K562 (cell line): ENCODE measurements around the gene RPE65. TPM values are rescaled to one million over a fixed set of nuclear protein-coding genes. Genes with fewer than 3 reads are reported as not detected.

Experiments used
- ATAC-seq: fragments of 200-7000 bp; cut with Tn5 transposase; 3 replicates; pipeline ENCODE4 v1.9.1; 2020; ENCODE audit warnings: moderate library complexity
- BruUV-seq: library from RNA; stranded (reverse); fragments of 400-500 nt; replicated peaks from 2 replicates; lab custom pipeline; 2021; lab: Mats Ljungman, UMichigan
- CTCF ChIA-PET: fragments of 300-600 bp; formaldehyde crosslinking; extraction: SDS; loops from one replicate; lab custom pipeline; 2021; ENCODE audit warnings: low intra/inter-chr PET ratio; lab: Yijun Ruan, JAX
- POLR2A ChIA-PET: fragments of 300-600, 350-650 bp; sonication (Branson Sonifier 250); formaldehyde crosslinking; extraction: SDS; loops from one replicate; lab custom pipeline; 2021; ENCODE audit warnings: antibody characterized with exemption, inconsistent platforms; lab: Yijun Ruan, JAX
- DNase-seq, 4 experiments: peaks; one replicate each; pipeline versions ENCODE4 v3.0.0 to v3.0.0-alpha.2; 2011 to 2018; ENCODE audit warnings: low spot score in 3 of 4, mixed read lengths in 3 of 4; ENCODE audit errors: extremely low read depth in 1 of 4
- FAIRE-seq: peaks from 2 replicates; lab custom pipeline; 2011; peaks lifted over from hg19 to GRCh38; lab: Jason Lieb, UNC
- H2AFZ ChIP-seq: 2 replicates; pipeline ENCODE4 v1.6.0; 2011; ENCODE audit warnings: low read depth, low read length, control low read depth, inconsistent platforms
- H3K27ac ChIP-seq: fragments of 200-600 bp; 3 replicates; pipeline ENCODE4 v1.8.0; 2011; ENCODE audit warnings: low read depth, mild to moderate bottlenecking, control low read depth, inconsistent platforms, low read length, moderate library complexity, mixed read lengths; ENCODE audit errors: extremely low read depth
- H3K27me3 ChIP-seq, 2 experiments: fragments of 300-600 bp in 1 of 2; 2 replicates in 1 of 2; 3 replicates in 1 of 2; pipeline versions ENCODE4 v1.6.0 to v1.8.0; 2011; ENCODE audit warnings: inconsistent platforms in 2 of 2, low read length in 2 of 2, mild to moderate bottlenecking in 1 of 2, mixed read lengths in 1 of 2, moderate library complexity in 1 of 2; ENCODE audit not compliant: control insufficient read depth in 2 of 2, insufficient read depth in 2 of 2
- H3K36me3 ChIP-seq: fragments of 300-600 bp; 3 replicates; pipeline ENCODE4 v1.8.0; 2011; ENCODE audit warnings: mild to moderate bottlenecking, low read length, inconsistent platforms; ENCODE audit not compliant: control insufficient read depth, insufficient read depth
- H3K4me1 ChIP-seq, 2 experiments: fragments of 200-600 bp in 1 of 2; replicated peaks in 1 of 2; 2 replicates in 1 of 2; 3 replicates in 1 of 2; pipeline versions ENCODE4 v1.5.1 to v1.8.0; 2011; ENCODE audit warnings: inconsistent platforms in 2 of 2, low read length in 2 of 2, mild to moderate bottlenecking in 1 of 2, mixed read lengths in 1 of 2, moderate library complexity in 1 of 2; ENCODE audit not compliant: control insufficient read depth in 2 of 2, insufficient read depth in 2 of 2
- H3K4me2 ChIP-seq: 2 replicates; pipeline ENCODE4 v1.6.1; 2011; ENCODE audit warnings: low read length, control low read depth, inconsistent platforms, mixed read lengths; ENCODE audit not compliant: insufficient read depth
- H3K4me3 ChIP-seq: fragments of 200-600 bp; sonication (generic), shearing (Covaris generic); 2 replicates; pipeline ENCODE4 v1.5.1; 2016; ENCODE audit warnings: control low read depth, inconsistent platforms
- H3K79me2 ChIP-seq: fragments of 200-600 bp; 3 replicates; pipeline ENCODE4 v1.8.0; 2011; ENCODE audit warnings: low read length, inconsistent platforms; ENCODE audit not compliant: control insufficient read depth, insufficient read depth
- H3K9ac ChIP-seq, 2 experiments: 2 replicates each; pipeline versions ENCODE4 v1.6.0 to v1.6.1; 2011; ENCODE audit warnings: low read depth in 2 of 2, low read length in 2 of 2, control low read depth in 1 of 2, inconsistent platforms in 1 of 2, mild to moderate bottlenecking in 1 of 2, mixed read lengths in 1 of 2; ENCODE audit not compliant: insufficient read depth in 1 of 2
- H3K9me1 ChIP-seq: one replicate; pipeline ENCODE4 v1.6.0; 2011; ENCODE audit warnings: inconsistent platforms, mild to moderate bottlenecking, low read length, moderate library complexity; ENCODE audit not compliant: control insufficient read depth, insufficient read depth
- H3K9me3 ChIP-seq: replicated peaks from 2 replicates; pipeline ENCODE4 v1.5.1; 2011; ENCODE audit warnings: low read depth, low read length, inconsistent platforms; ENCODE audit not compliant: control insufficient read depth, insufficient read depth
- H4K20me1 ChIP-seq: replicated peaks from 2 replicates; pipeline ENCODE4 v1.6.1; 2011; ENCODE audit warnings: low read length, inconsistent platforms, mixed read lengths; ENCODE audit not compliant: control insufficient read depth, insufficient read depth
- CCNT2 ChIP-seq: IDR thresholded peaks from 2 replicates; pipeline ENCODE4 v1.6.1; 2011; ENCODE audit warnings: borderline replicate concordance, low read depth, mild to moderate bottlenecking, moderate library complexity, mixed read lengths, low read length; ENCODE audit not compliant: insufficient read length; ENCODE audit errors: extremely low read depth
- CREB3L1 ChIP-seq: fragments of 450-650 bp; IDR thresholded peaks from 2 replicates; pipeline ENCODE4 v1.6.1; 2014; ENCODE audit warnings: low read depth, mild to moderate bottlenecking, moderate library complexity, borderline replicate concordance
- DMBX1 ChIP-seq: fragments of 250-450 bp; sonication (Bioruptor Pico); IDR thresholded peaks from 2 replicates; pipeline ENCODE4 v1.8.0; 2022; ENCODE audit warnings: inconsistent platforms, mild to moderate bottlenecking, moderate library complexity, borderline replicate concordance
- EWSR1 ChIP-seq: fragments of 450-650 bp; IDR thresholded peaks from 2 replicates; pipeline ENCODE4 v1.6.1; 2018; ENCODE audit warnings: borderline replicate concordance, mild to moderate bottlenecking, low read depth, moderate library complexity; ENCODE audit not compliant: partially characterized antibody
- HOMEZ ChIP-seq: fragments of 250-450 bp; sonication (Bioruptor Pico); IDR thresholded peaks from 2 replicates; pipeline ENCODE4 v1.4.0; 2020; ENCODE audit warnings: mild to moderate bottlenecking, moderate library complexity
- MAX ChIP-seq: sonication (generic); formaldehyde crosslinking; IDR thresholded peaks from 2 replicates; pipeline ENCODE4 v1.9.0; 2022; ENCODE audit warnings: mild to moderate bottlenecking, missing genetic modification reagents
- NR2C1 ChIP-seq, 2 experiments: fragments of 450-650 bp; IDR thresholded peaks; 2 replicates each; pipeline ENCODE4 v1.6.1; 2017; ENCODE audit warnings: mild to moderate bottlenecking in 2 of 2, antibody characterized with exemption in 1 of 2, inconsistent platforms in 1 of 2, missing compliant biosample characterization in 1 of 2, missing genetic modification characterization in 1 of 2
- PTRF ChIP-seq: fragments of 450-650 bp; IDR thresholded peaks from 2 replicates; pipeline ENCODE4 v1.6.1; 2016; ENCODE audit warnings: mild to moderate bottlenecking, missing genetic modification characterization, missing compliant biosample characterization
- RFX5 ChIP-seq: IDR thresholded peaks from 2 replicates; pipeline ENCODE4 v1.6.1; 2011; ENCODE audit warnings: low read depth, mild to moderate bottlenecking, improper control_type of control experiment, low read length
- RHOXF2B ChIP-seq: fragments of 250-450 bp; sonication (Bioruptor Pico); conservative IDR thresholded peaks from 2 replicates; pipeline ENCODE4 v1.5.1; 2021
- SNRNP70 ChIP-seq: fragments of 200-400 bp; formaldehyde crosslinking; optimal IDR thresholded peaks from 2 replicates; pipeline ENCODE3; 2017; ENCODE audit warnings: low read depth, low read length
- SRSF7 ChIP-seq: fragments of 200-400 bp; formaldehyde crosslinking; optimal IDR thresholded peaks from 2 replicates; pipeline ENCODE3; 2017; ENCODE audit warnings: mild to moderate bottlenecking, low read depth, low read length
- TBL1XR1 ChIP-seq, 2 experiments: IDR thresholded peaks; 2 replicates each; pipeline ENCODE4 v1.6.1; 2012; ENCODE audit warnings: improper control_type of control experiment in 2 of 2, low read length in 2 of 2, mild to moderate bottlenecking in 1 of 2
- XRCC5 ChIP-seq: fragments of 200-400 bp; formaldehyde crosslinking; IDR thresholded peaks from 2 replicates; pipeline ENCODE4 v1.6.1; 2017; ENCODE audit warnings: low read depth, mild to moderate bottlenecking, low read length
- ZNF140 ChIP-seq: fragments of 250-450 bp; sonication (Bioruptor Pico); IDR thresholded peaks from 2 replicates; pipeline ENCODE4 v1.8.0; 2021; ENCODE audit warnings: moderate library complexity, mild to moderate bottlenecking, inconsistent platforms
- ZNF668 ChIP-seq: fragments of 250-450 bp; sonication (Bioruptor Pico); IDR thresholded peaks from 2 replicates; pipeline ENCODE4 v1.8.0; 2022; ENCODE audit warnings: mild to moderate bottlenecking, inconsistent platforms
- ZNF79 ChIP-seq: fragments of 250-450 bp; sonication (Bioruptor Pico); IDR thresholded peaks from 2 replicates; pipeline ENCODE4 v1.4.0; 2020; ENCODE audit warnings: low read depth, mild to moderate bottlenecking, moderate library complexity
- ZSCAN32 ChIP-seq: fragments of 450-650 bp; formaldehyde crosslinking; IDR thresholded peaks from 2 replicates; pipeline ENCODE4 v1.4.0; 2020; ENCODE audit warnings: mild to moderate bottlenecking, moderate library complexity
- WGBS: fragments of 100-300 bp; shearing (Covaris generic); methylation state at CpG from one replicate; pipeline ENCODE4 v1.1.6; 2016; ENCODE audit warnings: low coverage, mixed read lengths; ENCODE audit not compliant: insufficient coverage; ENCODE audit errors: missing lambda C conversion rate; 5-methylcytosine and 5-hydroxymethylcytosine counted together
- in situ Hi-C: fragments of 300-500 bp; cut with MboI; formaldehyde crosslinking; loops from 4 replicates; pipeline ENCODE4 v1.15.0; 2018; ENCODE audit warnings: inconsistent platforms, mixed read lengths
- intact Hi-C: fragments of 100-400 bp; cut with micrococcal nuclease; formaldehyde crosslinking; loops from 2 replicates; pipeline ENCODE4 v1.14.2; 2022
- polyA plus RNA-seq, 8 experiments: library from polyadenylated mRNA; depleted of rRNA in 4 of 8; stranded (reverse) in 5 of 8; unstranded in 3 of 8; fragments of >200 nt; fragmentation: Nextera tagmentation in 2 of 8; fragmentation: Illumina TruSeq in 1 of 8; extraction: Ambion mirVana in 2 of 8; extraction: Trizol in 1 of 8; gene quantifications; 2 replicates each; pipeline versions ENCODE4 v1.2.1 to v1.2.3, GENCODE V29; 2011 to 2014; ENCODE audit warnings: inconsistent platforms in 1 of 8, missing spikeins in 1 of 8
- total RNA-seq, 7 experiments: library from RNA; depleted of rRNA in 6 of 7; stranded (reverse); fragments of >200 nt in 6 of 7; fragmentation: Illumina TruSeq in 2 of 7; extraction: Trizol in 2 of 7; gene quantifications; 2 replicates each; pipeline versions ENCODE4 v1.2.1 to v1.2.3, GENCODE V29; 2011 to 2021; ENCODE audit warnings: low replicate concordance in 1 of 7

Gene RPE65
- total and polyA plus RNA-seq, 9 of the 15 experiments (the other 6 are each of a cell fraction or from before 2014, with no cell fraction given) = 0.14 TPM; not detected in 8

GRCh38 chr1:68431076-68431475, 18.7 kb downstream of the RPE65 start:
- ATAC-seq (no peak), DNase-seq (no peak), FAIRE-seq (no peak)
- Histone ChIP-seq H2AFZ (no peak overlapping the region), H3K4me1 (no peaks in the 10 kb centered on the region), H3K9me3 (no peaks in the 10 kb centered on the region), H3K9ac (no peak overlapping the region), H3K4me3 (no peak overlapping the region), H4K20me1 (no peaks in the 10 kb centered on the region), H3K79me2 (no peaks in the 10 kb centered on the region), H3K9me1 (no peaks in the 10 kb centered on the region), H3K27me3 (no peaks in the 10 kb centered on the region), H3K27ac (no peak overlapping the region), H3K36me3 (no peaks in the 10 kb centered on the region), H3K4me2 (no peak overlapping the region)
- in situ Hi-C loops (no loop called here), intact Hi-C loops (no loop called here)
- no TSS peak for BruUV-seq
- no peak for TF ChIP-seq ZNF79 (CRISPR knock-in tag)
- TF ChIP-seq EWSR1 = no peak
- TF ChIP-seq RHOXF2B (CRISPR knock-in tag) = no peak
- TF ChIP-seq CCNT2 = no peak
- no peak for TF ChIP-seq SRSF7
- no peak for TF ChIP-seq PTRF
- TF ChIP-seq XRCC5 = no peak
- no peak for TF ChIP-seq DMBX1 (CRISPR knock-in tag)
- no peak for TF ChIP-seq ZSCAN32 (CRISPR knock-in tag)
- no peak for TF ChIP-seq MAX (CRISPR knock-in tag)
- no peak for TF ChIP-seq ZNF668 (CRISPR knock-in tag)
- TF ChIP-seq SNRNP70 = no peak
- TF ChIP-seq HOMEZ (CRISPR knock-in tag) = no peak
- TF ChIP-seq TBL1XR1 (IDR thresholded peaks at IDR 0.05; ENCODE audit: low read length in 2 of 2) = no peak
- TF ChIP-seq ZNF140 (CRISPR knock-in tag) = no peak
- TF ChIP-seq CREB3L1 = no peak
- TF ChIP-seq RFX5 = no peak
- TF ChIP-seq NR2C1 (IDR thresholded peaks at IDR 0.05) = no peak
- TF ChIP-seq NR2C1 (tag; IDR thresholded peaks at IDR 0.05) = no peak
- 0% methylated on average over 3 of the region's 3 CpGs for WGBS
- CTCF ChIA-PET = no interaction called here
- POLR2A ChIA-PET = no interaction called here
